Endothelial cell of umbilical vein (primary cell): ENCODE measurements around the gene APRT. TPM values are rescaled to one million over a fixed set of nuclear protein-coding genes. Genes with fewer than 3 reads are reported as not detected.

Experiments used
- BruUV-seq: library from RNA; stranded (reverse); fragments of 400-500 nt; replicated peaks from 2 replicates; lab custom pipeline; 2021; lab: Mats Ljungman, UMichigan
- CTCF ChIA-PET: fragments of 300-600, 350-600 bp; sonication (Branson Sonifier 250); formaldehyde crosslinking; loops from one replicate; lab custom pipeline; 2021; ENCODE audit warnings: antibody characterized with exemption, inconsistent platforms; lab: Charles Lee
- POLR2A ChIA-PET: fragments of 300-600, 350-600 bp; sonication (Branson Sonifier 250); formaldehyde crosslinking; loops from one replicate; lab custom pipeline; 2021; ENCODE audit warnings: antibody characterized with exemption, inconsistent platforms; lab: Charles Lee
- DNase-seq: peaks from one replicate; pipeline ENCODE4 v3.0.0-alpha.2; 2011; ENCODE audit warnings: low read depth, low spot score
- FAIRE-seq: peaks from 2 replicates; lab custom pipeline; 2011; peaks lifted over from hg19 to GRCh38; lab: Jason Lieb, UNC
- H2AFZ ChIP-seq: 2 replicates; pipeline ENCODE4 v1.6.0; 2012; ENCODE audit warnings: low read depth, low read length, control low read depth, inconsistent platforms
- H3K27ac ChIP-seq: 2 replicates; pipeline ENCODE4 v1.5.1; 2011; ENCODE audit warnings: low read depth, mild to moderate bottlenecking, control low read depth, low read length, moderate library complexity; ENCODE audit not compliant: insufficient read depth
- H3K27me3 ChIP-seq, 2 experiments: 2 replicates each; pipeline versions ENCODE4 v1.6.0 to v1.6.1; 2011; ENCODE audit warnings: low read length in 2 of 2, mixed read lengths in 1 of 2; ENCODE audit not compliant: control insufficient read depth in 2 of 2, insufficient read depth in 2 of 2
- H3K36me3 ChIP-seq, 2 experiments: 2 replicates in 1 of 2; 3 replicates in 1 of 2; pipeline ENCODE4 v1.5.1; 2011; ENCODE audit warnings: low read length in 2 of 2, mild to moderate bottlenecking in 1 of 2, moderate library complexity in 1 of 2; ENCODE audit not compliant: control insufficient read depth in 2 of 2, insufficient read depth in 2 of 2; ENCODE audit errors: extremely low read depth in 1 of 2
- H3K4me1 ChIP-seq: 3 replicates; pipeline ENCODE4 v1.5.1; 2011; ENCODE audit warnings: mild to moderate bottlenecking, low read length; ENCODE audit not compliant: control insufficient read depth, insufficient read depth; ENCODE audit errors: extremely low read depth
- H3K4me2 ChIP-seq: 2 replicates; pipeline ENCODE4 v1.6.1; 2011; ENCODE audit warnings: low read length, control low read depth, mixed read lengths; ENCODE audit not compliant: insufficient read depth
- H3K4me3 ChIP-seq, 3 experiments: fragments of 200-600 bp in 1 of 3; sonication (generic), shearing (Covaris generic) in 1 of 3; replicated peaks in 1 of 3; 2 replicates each; pipeline ENCODE4 v1.5.1; 2011 to 2016; ENCODE audit warnings: control low read depth in 3 of 3, low read length in 3 of 3, mild to moderate bottlenecking in 2 of 3, inconsistent platforms in 1 of 3, low read depth in 1 of 3, moderate library complexity in 1 of 3; ENCODE audit not compliant: insufficient read depth in 1 of 3
- H3K79me2 ChIP-seq: 2 replicates; pipeline ENCODE4 v1.6.0; 2012; ENCODE audit warnings: low read length, inconsistent platforms; ENCODE audit not compliant: control insufficient read depth, insufficient read depth
- H3K9ac ChIP-seq: replicated peaks from 2 replicates; pipeline ENCODE3; 2011; ENCODE audit warnings: low read length, control low read depth; ENCODE audit not compliant: insufficient read depth; ENCODE audit errors: extremely low read depth
- H3K9me1 ChIP-seq: replicated peaks from 3 replicates; pipeline ENCODE4 v1.6.0; 2011; ENCODE audit warnings: mild to moderate bottlenecking, low read length; ENCODE audit not compliant: control insufficient read depth, insufficient read depth; ENCODE audit errors: extremely low read depth
- H3K9me3 ChIP-seq: replicated peaks from 2 replicates; pipeline ENCODE4 v1.5.1; 2012; ENCODE audit warnings: low read length, inconsistent platforms; ENCODE audit not compliant: control insufficient read depth, insufficient read depth
- H4K20me1 ChIP-seq: replicated peaks from 2 replicates; pipeline ENCODE3; 2011; ENCODE audit warnings: mild to moderate bottlenecking, low read length; ENCODE audit not compliant: control insufficient read depth, insufficient read depth; ENCODE audit errors: extremely low read depth
- EZH2 ChIP-seq: IDR thresholded peaks from 2 replicates; pipeline ENCODE4 v1.6.1; 2012; ENCODE audit warnings: borderline replicate concordance, low read depth, mild to moderate bottlenecking, moderate library complexity, low read length, inconsistent platforms; ENCODE audit not compliant: severe bottlenecking
- FOS ChIP-seq: IDR thresholded peaks from 2 replicates; pipeline ENCODE4 v1.6.1; 2011; ENCODE audit warnings: mild to moderate bottlenecking, low read length, moderate library complexity, borderline replicate concordance; ENCODE audit not compliant: insufficient read depth
- GATA2 ChIP-seq: IDR thresholded peaks from 2 replicates; pipeline ENCODE4 v1.7.0; 2011; ENCODE audit warnings: low read depth, mild to moderate bottlenecking, moderate library complexity, mixed read lengths, low read length; ENCODE audit not compliant: insufficient read length, insufficient read depth
- JUN ChIP-seq: IDR thresholded peaks from 2 replicates; pipeline ENCODE4 v1.6.1; 2011; ENCODE audit warnings: borderline replicate concordance, low read depth; ENCODE audit not compliant: insufficient read length, insufficient read depth
- MYC ChIP-seq: IDR thresholded peaks from one replicate; pipeline ENCODE4 v1.6.1; 2011; ENCODE audit warnings: mild to moderate bottlenecking, low read depth, low read length
- POLR2A ChIP-seq: IDR thresholded peaks from 2 replicates; pipeline ENCODE4 v1.6.1; 2012; ENCODE audit warnings: low read depth, mild to moderate bottlenecking, control low read depth, low read length
- dilution Hi-C: fragments of 300-500 bp; cut with MboI; formaldehyde crosslinking; loops from one replicate; pipeline ENCODE4 v1.15.0; 2019; ENCODE audit warnings: low sequenced_read_pairs; ENCODE audit not compliant: extremely low pct_ligation_motif_present
- intact Hi-C: fragments of 100-400 bp; cut with micrococcal nuclease; formaldehyde crosslinking; loops from one replicate; pipeline ENCODE4 v1.10.0; 2022
- polyA plus RNA-seq, 4 experiments: library from polyadenylated mRNA; depleted of rRNA in 3 of 4; stranded (reverse) in 3 of 4; unstranded in 1 of 4; fragments of >200 nt; gene quantifications; 2 replicates each; pipeline versions ENCODE4 v1.2.1 to v1.2.3, GENCODE V29; 2011 to 2012; ENCODE audit warnings: missing spikeins in 1 of 4
- total RNA-seq: library from RNA; stranded (reverse); gene quantifications from 2 replicates; pipeline ENCODE4 v1.2.3, GENCODE V29; 2021
- TF ChIP-seq, protein P1 (sequence below), 2 donors: IDR thresholded peaks; 1 replicate in 1 of 2; 2 replicates in 1 of 2; pipeline ENCODE4 v1.5.1; 2011; ENCODE audit warnings: low read length in 2 of 2, mild to moderate bottlenecking in 2 of 2, moderate library complexity in 2 of 2, control low read depth in 1 of 2, inconsistent platforms in 1 of 2, low read depth in 1 of 2; ENCODE audit not compliant: insufficient read depth in 1 of 2; ENCODE audit errors: extremely low read depth in 1 of 2
- TF ChIP-seq, protein P2 (sequence below): IDR thresholded peaks from 2 replicates; pipeline ENCODE4 v1.6.1; 2011; ENCODE audit not compliant: insufficient read depth, insufficient read length

APRT gene
- total and polyA plus RNA-seq, 2 donors (not counting 3 experiments of a cell fraction or from before 2014, with no cell fraction given), result 143 to 152 TPM

DNA sequence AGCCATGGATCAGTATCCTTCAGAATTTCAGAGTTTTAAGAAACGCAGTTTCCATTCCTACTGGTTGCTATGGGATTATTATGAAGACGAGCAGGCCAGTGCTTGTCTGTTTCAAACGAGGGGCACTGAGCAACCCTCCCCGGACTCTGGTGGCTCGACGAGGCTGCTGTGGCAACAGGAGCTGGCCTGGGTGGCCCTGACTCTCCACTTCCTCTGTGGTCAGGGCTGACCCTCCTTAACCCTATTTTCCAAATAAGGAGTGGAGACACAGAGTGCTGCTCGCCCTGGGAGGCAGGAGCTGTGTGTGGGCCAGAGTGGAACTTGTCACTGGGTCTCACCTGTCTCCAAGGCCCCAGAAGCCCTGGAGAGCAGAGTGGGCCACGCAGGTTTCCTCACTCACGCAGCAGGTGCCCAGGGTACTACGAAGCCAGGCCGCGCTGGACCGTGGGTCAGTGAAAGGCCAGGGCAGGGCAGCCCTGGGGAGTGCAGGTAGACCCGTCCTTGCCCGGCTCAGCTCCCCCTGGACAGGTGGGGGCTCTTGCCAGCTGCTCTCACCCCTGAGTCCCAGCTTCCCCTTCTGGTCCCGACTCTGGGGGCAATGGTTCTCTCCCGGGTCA lies 41.7 kb upstream of the APRT start:
- FAIRE-seq, result no peak
- BruUV-seq, result no TSS peak
- POLR2A ChIA-PET, result no interaction called here

More for the DNA sequence above, 41.7 kb upstream of the APRT start:
- no peaks in the 10 kb centered on the region for H3K9me1 ChIP-seq
- TF ChIP-seq JUN, result no peak
- TF ChIP-seq POLR2A, result no peak
- TF ChIP-seq, protein P1, sequence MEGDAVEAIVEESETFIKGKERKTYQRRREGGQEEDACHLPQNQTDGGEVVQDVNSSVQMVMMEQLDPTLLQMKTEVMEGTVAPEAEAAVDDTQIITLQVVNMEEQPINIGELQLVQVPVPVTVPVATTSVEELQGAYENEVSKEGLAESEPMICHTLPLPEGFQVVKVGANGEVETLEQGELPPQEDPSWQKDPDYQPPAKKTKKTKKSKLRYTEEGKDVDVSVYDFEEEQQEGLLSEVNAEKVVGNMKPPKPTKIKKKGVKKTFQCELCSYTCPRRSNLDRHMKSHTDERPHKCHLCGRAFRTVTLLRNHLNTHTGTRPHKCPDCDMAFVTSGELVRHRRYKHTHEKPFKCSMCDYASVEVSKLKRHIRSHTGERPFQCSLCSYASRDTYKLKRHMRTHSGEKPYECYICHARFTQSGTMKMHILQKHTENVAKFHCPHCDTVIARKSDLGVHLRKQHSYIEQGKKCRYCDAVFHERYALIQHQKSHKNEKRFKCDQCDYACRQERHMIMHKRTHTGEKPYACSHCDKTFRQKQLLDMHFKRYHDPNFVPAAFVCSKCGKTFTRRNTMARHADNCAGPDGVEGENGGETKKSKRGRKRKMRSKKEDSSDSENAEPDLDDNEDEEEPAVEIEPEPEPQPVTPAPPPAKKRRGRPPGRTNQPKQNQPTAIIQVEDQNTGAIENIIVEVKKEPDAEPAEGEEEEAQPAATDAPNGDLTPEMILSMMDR (IDR thresholded peaks at IDR 0.05; ENCODE audit: extremely low read depth in 1 of 2, insufficient read depth in 1 of 2, low read depth in 1 of 2, low read length in 2 of 2), result no peak
- TF ChIP-seq, protein P2, sequence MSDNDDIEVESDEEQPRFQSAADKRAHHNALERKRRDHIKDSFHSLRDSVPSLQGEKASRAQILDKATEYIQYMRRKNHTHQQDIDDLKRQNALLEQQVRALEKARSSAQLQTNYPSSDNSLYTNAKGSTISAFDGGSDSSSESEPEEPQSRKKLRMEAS, result no peak
- TF ChIP-seq MYC, result no peak
- no peak for TF ChIP-seq FOS
- TF ChIP-seq GATA2, result no peak
- TF ChIP-seq EZH2, result no peak
- H3K9me3 ChIP-seq, result no peaks in the 10 kb centered on the region
- H3K79me2 ChIP-seq, result peaks cover 4% of the 10 kb centered on the region
- DNase-seq, result no peak
- H3K4me1 ChIP-seq, result peaks cover 4% of the 10 kb centered on the region
- intact Hi-C loops, result no loop called here
- H3K27me3 ChIP-seq, result no peaks in the 10 kb centered on the region
- no peak overlapping the region for H2AFZ ChIP-seq
- peaks cover 0 to 3% of the 10 kb centered on the region in 2 experiments for H3K36me3 ChIP-seq
- dilution Hi-C loops, result no loop called here
- H3K4me3 ChIP-seq, result no peak overlapping the region
- H3K4me2 ChIP-seq, result no peak overlapping the region
- no peak overlapping the region for H3K27ac ChIP-seq
- H4K20me1 ChIP-seq, result no peaks in the 10 kb centered on the region
- no peak overlapping the region for H3K9ac ChIP-seq
- CTCF ChIA-PET, result interaction anchor here (0.7 to 1.9 kb wide), 2 partner anchors 41 to 116 kb away, joined by 3 to 7 read pairs; no protein-coding TSS in a partner anchor
